ENCODE results near the gene FOXR1. TPM values are rescaled to one million over a fixed set of nuclear protein-coding genes. Genes with fewer than 3 reads are reported as not detected.
A peak's percentile ranks its signal among the peaks of the same experiment; 100 is the strongest.
"Not testable (repeated sequence)": the region's sequence is repeated elsewhere in the genome, so short reads cannot be mapped to it uniquely, and the experiment has no call there.

The FOXR1 gene
- total RNA-seq, 1 donor from 2014 or later, result not detected

DNA sequence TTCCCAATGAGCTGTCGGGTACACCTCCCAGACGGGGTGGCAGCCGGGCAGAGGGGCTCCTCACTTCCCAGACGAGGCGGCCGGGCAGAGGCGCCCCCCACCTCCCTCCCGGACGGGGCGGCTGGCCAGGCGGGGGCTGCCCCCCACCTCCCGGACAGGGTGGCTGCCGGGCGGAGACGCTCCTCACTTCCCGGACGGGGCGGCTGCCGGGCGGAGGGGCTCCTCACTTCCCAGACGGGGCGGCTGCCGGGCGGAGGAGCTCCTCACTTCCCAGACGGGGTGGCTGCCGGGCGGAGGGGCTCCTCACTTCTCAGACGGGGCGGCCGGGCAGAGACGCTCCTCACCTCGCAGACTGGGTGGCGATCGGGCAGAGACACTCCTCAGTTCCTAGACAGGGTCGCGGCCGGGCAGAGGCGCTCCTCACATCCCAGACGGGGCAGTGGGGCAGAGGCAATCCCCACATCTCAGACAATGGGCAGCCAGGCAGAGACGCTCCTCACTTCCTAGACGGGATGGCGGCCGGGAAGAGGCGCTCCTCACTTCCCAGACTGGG, 20.0 kb downstream of the FOXR1 start:
- H3K36me3 ChIP-seq (ENCODE audit: control insufficient read depth in 3 of 3, insufficient read depth in 3 of 3, low read length in 3 of 3); H3K4me1 ChIP-seq (ENCODE audit: control insufficient read depth in 3 of 3, insufficient read depth in 3 of 3, low read length in 3 of 3); H3K9ac ChIP-seq (ENCODE audit: low read depth in 1 of 3, low read length in 3 of 3); H3K4me3 ChIP-seq (ENCODE audit: low read length in 3 of 3); H3K27ac ChIP-seq (ENCODE audit: low read depth, low read length); H3K9me3 ChIP-seq (ENCODE audit: control insufficient read depth in 3 of 3, low read length in 3 of 3); H3K27me3 ChIP-seq (ENCODE audit: control insufficient read depth in 3 of 3, insufficient read depth in 3 of 3, low read length in 3 of 3): not testable (repeated sequence)

DNA sequence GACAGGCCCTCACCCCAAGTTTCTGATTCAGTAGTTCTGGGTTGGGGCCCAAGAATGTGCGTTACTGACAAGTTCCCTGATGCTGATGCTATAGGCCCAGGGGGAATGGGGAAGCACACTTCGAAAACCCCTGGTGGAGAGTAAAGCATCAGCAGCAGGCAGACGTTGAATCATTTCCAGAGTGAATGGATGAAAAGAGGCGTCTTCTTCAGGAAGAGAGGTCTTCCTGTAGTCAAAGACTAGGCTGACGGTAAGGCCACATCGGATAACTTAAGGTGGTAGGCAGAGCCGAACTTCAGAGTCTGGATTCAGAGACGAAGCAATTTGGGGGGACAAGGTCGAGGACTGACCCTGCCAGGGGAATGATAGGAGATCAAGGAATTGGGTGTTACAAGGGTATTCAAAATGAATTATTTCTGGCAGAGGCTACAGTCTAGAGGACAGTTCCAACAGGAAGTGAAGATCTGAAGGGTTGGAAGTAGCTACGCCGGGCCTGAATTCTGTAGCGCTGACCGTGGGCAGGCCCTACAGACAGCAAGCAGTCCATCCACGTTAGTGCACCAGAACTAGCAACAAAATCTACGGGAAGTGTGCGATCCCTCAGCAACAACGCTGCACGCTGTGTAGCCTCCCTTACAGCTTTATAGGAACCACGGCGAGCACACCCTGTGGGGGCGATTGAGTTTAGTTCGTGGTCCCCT, 25.5 kb downstream of the FOXR1 start:
- Histone ChIP-seq H3K9ac (ENCODE audit: low read depth in 1 of 3, low read length in 3 of 3) (peak overlapping the region; percentile 88 to 95 (median 92)), H3K36me3 (ENCODE audit: control insufficient read depth in 3 of 3, insufficient read depth in 3 of 3, low read length in 3 of 3) (peaks cover 9 to 15% (median 13%) of the 10 kb centered on the region in 3 donors), H3K27ac (ENCODE audit: low read depth, low read length) (peak overlapping the region; percentile 80), H3K4me3 (ENCODE audit: low read length in 3 of 3) (peak overlapping the region; percentile 100), H3K27me3 (ENCODE audit: control insufficient read depth in 3 of 3, insufficient read depth in 3 of 3, low read length in 3 of 3) (no peaks in the 10 kb centered on the region), H3K9me3 (ENCODE audit: control insufficient read depth in 3 of 3, low read length in 3 of 3) (no peaks in the 10 kb centered on the region), H3K4me1 (ENCODE audit: control insufficient read depth in 3 of 3, insufficient read depth in 3 of 3, low read length in 3 of 3) (peaks cover 20 to 33% (median 30%) of the 10 kb centered on the region in 3 donors)

DNA sequence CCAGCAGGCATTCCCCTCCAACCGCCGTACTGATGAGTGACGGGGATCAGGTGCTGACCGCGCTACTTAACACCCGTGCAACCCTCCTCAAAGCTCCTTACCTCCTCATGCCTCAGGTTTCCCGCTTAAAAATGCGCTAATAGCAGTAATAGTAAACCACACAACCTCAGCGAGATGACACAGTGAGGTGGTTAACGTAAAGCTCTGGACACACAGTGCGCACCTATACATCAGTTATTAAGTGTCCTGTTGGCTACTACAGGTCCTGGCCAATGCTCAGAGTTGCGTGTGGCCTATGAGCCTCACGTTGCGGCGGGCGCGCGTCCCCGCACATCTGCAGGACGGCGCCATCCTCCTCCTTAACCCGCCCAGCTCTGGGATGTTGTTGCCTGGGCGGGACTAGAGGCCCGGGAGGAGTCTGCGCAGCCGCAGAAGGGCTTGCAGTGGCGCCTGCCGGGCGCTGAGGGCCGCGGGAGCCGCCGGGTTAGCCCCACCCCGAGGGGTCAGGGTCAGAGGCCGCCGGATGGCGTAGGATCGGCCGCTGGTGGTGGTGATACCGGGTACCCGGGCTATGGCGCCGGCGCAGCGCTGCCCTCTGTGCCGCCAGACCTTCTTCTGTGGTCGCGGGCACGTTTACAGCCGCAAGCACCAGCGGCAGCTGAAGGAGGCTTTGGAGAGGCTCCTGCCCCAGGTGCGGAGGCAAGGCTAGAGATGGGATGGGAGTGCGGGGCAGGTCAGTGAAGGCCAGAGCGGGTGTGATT, 26.2 kb downstream of the FOXR1 start, which contains the start of gene CENATAC:
TSS of gene CENATAC (plus strand) at position 512 of the 761 bp plus-strand sequence. CDS start at position 572, 60 bp downstream.
- Histone ChIP-seq H3K4me1 (ENCODE audit: control insufficient read depth in 3 of 3, insufficient read depth in 3 of 3, low read length in 3 of 3) (peaks cover 20 to 33% (median 30%) of the 10 kb centered on the region in 3 donors), H3K27ac (ENCODE audit: low read depth, low read length) (peak within 1 kb of the TSS; percentile 80), H3K9me3 (ENCODE audit: control insufficient read depth in 3 of 3, low read length in 3 of 3) (no peaks in the 10 kb centered on the region), H3K36me3 (ENCODE audit: control insufficient read depth in 3 of 3, insufficient read depth in 3 of 3, low read length in 3 of 3) (peaks cover 11 to 16% (median 13%) of the 10 kb centered on the region in 3 donors), H3K9ac (ENCODE audit: low read depth in 1 of 3, low read length in 3 of 3) (peak within 1 kb of the TSS; percentile 91 to 95 (median 92)), H3K27me3 (ENCODE audit: control insufficient read depth in 3 of 3, insufficient read depth in 3 of 3, low read length in 3 of 3) (no peaks in the 10 kb centered on the region), H3K4me3 (ENCODE audit: low read length in 3 of 3) (peak within 1 kb of the TSS; percentile 100)

DNA sequence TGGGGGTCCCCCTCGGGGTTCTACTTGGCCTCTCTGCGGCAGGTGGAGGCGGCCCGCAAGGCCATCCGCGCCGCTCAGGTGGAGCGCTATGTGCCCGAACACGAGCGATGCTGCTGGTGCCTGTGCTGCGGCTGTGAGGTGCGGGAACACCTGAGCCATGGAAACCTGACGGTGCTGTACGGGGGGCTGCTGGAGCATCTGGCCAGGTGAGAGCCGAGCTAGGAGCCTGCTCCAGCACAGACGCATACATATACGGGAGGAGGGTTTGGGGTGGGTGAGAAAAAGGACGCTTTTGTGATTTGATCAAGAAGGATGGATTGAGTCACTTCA, 26.8 kb downstream of the FOXR1 start:
- Histone ChIP-seq H3K9ac (ENCODE audit: low read depth in 1 of 3, low read length in 3 of 3) (peak overlapping the region; percentile 91 to 95 (median 92)), H3K27ac (ENCODE audit: low read depth, low read length) (peak overlapping the region; percentile 80), H3K4me1 (ENCODE audit: control insufficient read depth in 3 of 3, insufficient read depth in 3 of 3, low read length in 3 of 3) (peaks cover 20 to 33% (median 30%) of the 10 kb centered on the region in 3 donors), H3K36me3 (ENCODE audit: control insufficient read depth in 3 of 3, insufficient read depth in 3 of 3, low read length in 3 of 3) (peaks cover 13 to 20% (median 15%) of the 10 kb centered on the region in 3 donors), H3K27me3 (ENCODE audit: control insufficient read depth in 3 of 3, insufficient read depth in 3 of 3, low read length in 3 of 3) (no peaks in the 10 kb centered on the region), H3K9me3 (ENCODE audit: control insufficient read depth in 3 of 3, low read length in 3 of 3) (no peaks in the 10 kb centered on the region), H3K4me3 (ENCODE audit: low read length in 3 of 3) (peak overlapping the region; percentile 100)

DNA sequence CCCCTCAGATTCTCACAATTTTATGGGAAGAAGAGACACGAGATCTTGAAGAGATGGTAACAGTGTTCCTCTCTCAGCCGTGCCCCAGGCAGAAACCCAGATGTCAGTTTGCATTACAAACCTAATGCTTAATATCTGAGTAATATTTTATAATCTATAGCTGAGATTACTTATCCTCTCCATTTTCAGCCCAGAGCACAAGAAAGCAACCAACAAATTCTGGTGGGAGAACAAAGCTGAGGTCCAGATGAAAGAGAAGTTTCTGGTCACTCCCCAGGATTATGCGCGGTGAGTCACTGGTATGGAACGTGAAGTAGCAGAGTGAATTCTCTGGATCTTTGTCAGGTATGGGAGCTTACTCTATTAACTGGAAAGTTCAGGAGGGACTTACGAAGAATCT, 27.3 kb downstream of the FOXR1 start:
- no peaks in the 10 kb centered on the region for H3K9me3 ChIP-seq (ENCODE audit: control insufficient read depth in 3 of 3, low read length in 3 of 3)
- H3K4me3 ChIP-seq (ENCODE audit: low read length in 3 of 3), result peak overlapping the region; percentile 100
- H3K27me3 ChIP-seq (ENCODE audit: control insufficient read depth in 3 of 3, insufficient read depth in 3 of 3, low read length in 3 of 3), result no peaks in the 10 kb centered on the region
- peak overlapping the region; percentile 80 for H3K27ac ChIP-seq (ENCODE audit: low read depth, low read length)
- peak overlapping the region; percentile 91 to 95 (median 92) for H3K9ac ChIP-seq (ENCODE audit: low read depth in 1 of 3, low read length in 3 of 3)
- H3K4me1 ChIP-seq (ENCODE audit: control insufficient read depth in 3 of 3, insufficient read depth in 3 of 3, low read length in 3 of 3), result peaks cover 20 to 33% (median 30%) of the 10 kb centered on the region in 3 donors
- peaks cover 13 to 20% (median 16%) of the 10 kb centered on the region in 3 donors for H3K36me3 ChIP-seq (ENCODE audit: control insufficient read depth in 3 of 3, insufficient read depth in 3 of 3, low read length in 3 of 3)

DNA sequence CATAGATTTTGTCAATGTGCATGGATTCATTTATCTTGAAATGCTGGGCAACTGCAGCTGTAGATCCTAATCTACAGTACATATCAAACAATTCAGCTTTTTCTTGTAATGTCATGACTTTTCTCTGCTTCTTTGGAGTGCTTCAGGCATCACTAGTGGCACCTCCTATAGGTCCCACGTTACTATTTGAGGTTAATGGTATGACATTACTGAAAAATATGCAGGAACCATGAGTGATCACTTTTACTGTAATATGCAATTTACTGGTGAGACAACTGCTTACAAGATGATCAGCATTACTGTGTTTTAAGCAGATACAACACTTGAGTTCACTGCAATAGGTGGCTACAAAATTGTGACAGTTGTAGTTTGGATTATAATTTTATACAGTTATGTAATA, 29.3 kb downstream of the FOXR1 start:
- Histone ChIP-seq H3K4me3 (ENCODE audit: low read length in 3 of 3) (no peak overlapping the region), H3K9ac (ENCODE audit: low read depth in 1 of 3, low read length in 3 of 3) (no peak overlapping the region), H3K36me3 (ENCODE audit: control insufficient read depth in 3 of 3, insufficient read depth in 3 of 3, low read length in 3 of 3) (peaks cover 13 to 25% (median 19%) of the 10 kb centered on the region in 3 donors), H3K4me1 (ENCODE audit: control insufficient read depth in 3 of 3, insufficient read depth in 3 of 3, low read length in 3 of 3) (peaks cover 20 to 33% (median 30%) of the 10 kb centered on the region in 3 donors), H3K27me3 (ENCODE audit: control insufficient read depth in 3 of 3, insufficient read depth in 3 of 3, low read length in 3 of 3) (no peaks in the 10 kb centered on the region), H3K9me3 (ENCODE audit: control insufficient read depth in 3 of 3, low read length in 3 of 3) (no peaks in the 10 kb centered on the region), H3K27ac (ENCODE audit: low read depth, low read length) (no peak overlapping the region)

DNA sequence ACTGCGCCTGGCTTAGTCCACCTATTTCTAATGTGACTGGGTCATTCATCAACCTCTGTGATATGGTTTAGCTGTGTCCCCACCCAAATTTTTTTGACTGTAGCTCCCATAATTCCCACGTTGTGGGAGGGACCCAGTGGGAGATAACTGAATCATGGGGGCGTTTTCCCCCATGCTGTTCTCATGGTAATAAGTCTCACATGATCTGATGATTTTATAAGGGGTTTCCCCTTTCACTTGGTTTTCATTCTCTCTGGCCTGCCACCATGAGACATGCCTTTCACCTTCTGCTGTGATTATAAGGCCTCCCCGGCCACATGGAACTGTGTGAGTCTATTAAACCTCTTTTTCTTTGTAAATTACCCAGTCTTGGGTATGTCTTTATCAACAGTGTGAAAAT, 35.1 kb downstream of the FOXR1 start:
- H3K27me3 ChIP-seq (ENCODE audit: control insufficient read depth in 3 of 3, insufficient read depth in 3 of 3, low read length in 3 of 3), result no peaks in the 10 kb centered on the region
- no peak overlapping the region for H3K9ac ChIP-seq (ENCODE audit: low read depth in 1 of 3, low read length in 3 of 3)
- peaks cover 14 to 44% (median 26%) of the 10 kb centered on the region in 3 donors for H3K36me3 ChIP-seq (ENCODE audit: control insufficient read depth in 3 of 3, insufficient read depth in 3 of 3, low read length in 3 of 3)
- H3K4me3 ChIP-seq (ENCODE audit: low read length in 3 of 3), result no peak overlapping the region
- no peaks in the 10 kb centered on the region for H3K9me3 ChIP-seq (ENCODE audit: control insufficient read depth in 3 of 3, low read length in 3 of 3)
- no peak overlapping the region for H3K27ac ChIP-seq (ENCODE audit: low read depth, low read length)
- H3K4me1 ChIP-seq (ENCODE audit: control insufficient read depth in 3 of 3, insufficient read depth in 3 of 3, low read length in 3 of 3), result no peaks in the 10 kb centered on the region

DNA sequence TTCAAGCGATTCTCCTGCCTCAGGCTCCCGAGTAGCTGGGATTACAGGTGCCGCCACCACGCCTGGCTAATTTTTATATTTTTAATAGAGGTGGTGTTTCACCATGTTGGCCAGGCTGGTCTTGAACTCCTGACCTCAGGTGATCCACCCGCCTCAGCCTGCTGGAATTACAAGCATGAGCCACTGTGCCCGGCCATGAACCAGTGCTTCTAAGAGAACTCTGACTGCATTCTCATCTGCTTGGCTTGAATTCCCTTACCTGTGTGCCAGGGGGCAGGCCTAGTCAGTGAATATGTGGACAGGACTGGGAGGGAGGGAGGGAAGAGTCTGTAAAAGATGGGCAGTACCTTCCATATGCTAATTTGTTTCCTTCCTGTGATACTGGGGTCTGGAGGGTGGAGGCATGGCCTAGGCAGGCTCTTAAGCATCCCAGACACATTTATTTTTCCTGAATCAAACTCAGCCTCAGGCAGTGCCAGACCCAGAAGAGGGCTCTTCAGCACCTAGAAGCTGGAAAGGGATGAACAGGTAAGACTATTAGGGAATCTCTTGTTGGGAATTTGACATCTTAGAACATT, 40.0 kb downstream of the FOXR1 start:
- no peak overlapping the region for H3K27ac ChIP-seq (ENCODE audit: low read depth, low read length)
- H3K4me3 ChIP-seq (ENCODE audit: low read length in 3 of 3), result no peak overlapping the region
- H3K36me3 ChIP-seq (ENCODE audit: control insufficient read depth in 3 of 3, insufficient read depth in 3 of 3, low read length in 3 of 3), result peaks cover 39 to 70% (median 62%) of the 10 kb centered on the region in 3 donors
- no peaks in the 10 kb centered on the region for H3K27me3 ChIP-seq (ENCODE audit: control insufficient read depth in 3 of 3, insufficient read depth in 3 of 3, low read length in 3 of 3)
- H3K4me1 ChIP-seq (ENCODE audit: control insufficient read depth in 3 of 3, insufficient read depth in 3 of 3, low read length in 3 of 3), result peaks cover 4 to 9% (median 7%) of the 10 kb centered on the region in 3 donors
- H3K9ac ChIP-seq (ENCODE audit: low read depth in 1 of 3, low read length in 3 of 3), result no peak overlapping the region
- H3K9me3 ChIP-seq (ENCODE audit: control insufficient read depth in 3 of 3, low read length in 3 of 3), result no peaks in the 10 kb centered on the region

DNA sequence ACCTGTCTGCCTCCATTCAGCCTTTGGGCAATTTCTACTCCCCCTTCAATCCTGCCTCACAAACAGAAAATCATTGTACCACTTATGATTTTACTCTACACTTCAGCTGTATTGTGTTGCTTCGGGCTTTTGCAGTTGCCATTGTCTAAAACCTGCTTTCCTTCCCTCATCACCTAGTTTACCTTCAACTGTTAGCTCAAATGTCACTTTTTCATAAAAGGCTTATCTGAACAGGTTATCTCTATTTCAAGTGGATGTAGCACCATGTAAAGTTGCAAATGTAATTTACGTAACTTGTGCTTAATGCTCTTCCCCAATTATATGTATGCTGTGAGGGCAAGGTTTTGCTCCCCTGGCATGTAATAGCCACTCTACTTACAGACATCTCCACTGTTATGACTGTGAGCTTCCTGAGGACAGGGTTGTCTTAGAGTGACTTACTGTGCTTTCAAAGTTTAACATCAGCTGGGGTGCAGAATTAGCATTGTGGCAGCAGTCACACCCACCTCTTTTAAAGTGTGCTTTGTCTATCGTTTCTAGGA, 41.1 kb downstream of the FOXR1 start:
- no peaks in the 10 kb centered on the region for H3K27me3 ChIP-seq (ENCODE audit: control insufficient read depth in 3 of 3, insufficient read depth in 3 of 3, low read length in 3 of 3)
- H3K9ac ChIP-seq (ENCODE audit: low read depth in 1 of 3, low read length in 3 of 3), result no peak overlapping the region
- peaks cover 39 to 68% (median 56%) of the 10 kb centered on the region in 3 donors for H3K36me3 ChIP-seq (ENCODE audit: control insufficient read depth in 3 of 3, insufficient read depth in 3 of 3, low read length in 3 of 3)
- H3K9me3 ChIP-seq (ENCODE audit: control insufficient read depth in 3 of 3, low read length in 3 of 3), result no peaks in the 10 kb centered on the region
- peaks cover 10 to 17% (median 16%) of the 10 kb centered on the region in 3 donors for H3K4me1 ChIP-seq (ENCODE audit: control insufficient read depth in 3 of 3, insufficient read depth in 3 of 3, low read length in 3 of 3)
- H3K27ac ChIP-seq (ENCODE audit: low read depth, low read length), result no peak overlapping the region
- no peak overlapping the region for H3K4me3 ChIP-seq (ENCODE audit: low read length in 3 of 3)

Measured in skeletal muscle tissue (tissue), 4 donors.